Measurements from ENCODE around the gene XCR1.
A peak's percentile ranks its signal among the peaks of the same experiment; 100 is the strongest.

The XCR1 gene

DNA sequence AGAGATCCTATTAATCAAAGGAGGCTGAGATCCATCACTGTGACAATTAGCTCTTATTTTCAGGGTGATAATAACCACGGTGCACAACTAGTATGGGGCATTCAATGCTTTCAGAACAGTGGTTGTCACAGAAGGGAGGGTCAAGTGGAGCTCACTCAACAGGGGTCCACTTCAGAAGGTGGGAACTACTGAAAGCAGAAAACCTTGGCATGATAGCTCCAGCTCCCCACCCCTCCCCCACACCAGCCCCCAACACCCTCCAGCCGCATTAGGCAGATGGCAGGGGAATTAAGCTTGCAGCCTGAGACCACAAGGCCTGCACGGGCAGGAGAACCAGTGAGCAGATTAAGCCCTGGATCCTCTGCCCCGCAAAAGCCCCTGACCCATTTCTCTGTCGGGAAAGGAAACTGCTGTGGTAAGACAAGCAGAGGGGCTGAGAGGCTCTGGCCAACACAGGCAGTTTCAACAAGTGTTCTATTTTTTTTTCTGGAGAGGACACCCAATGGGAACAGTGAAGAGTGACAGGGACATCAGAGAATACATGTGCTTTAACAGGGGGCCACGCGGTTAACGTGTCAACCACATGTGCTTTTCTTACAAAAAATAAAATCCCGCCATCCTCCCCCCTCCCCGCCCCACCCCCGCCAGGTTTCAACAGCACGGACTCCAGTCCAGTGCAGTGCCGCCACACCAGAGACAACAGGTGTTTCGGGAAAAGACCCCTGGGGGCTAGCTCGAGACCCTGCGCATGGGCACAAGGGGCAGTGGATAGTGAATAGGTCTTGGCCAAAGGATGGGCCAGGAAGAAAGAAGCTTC is 32.7 kb downstream of the XCR1 start:
- Histone ChIP-seq H3K27me3 (ENCODE audit: control insufficient read depth in 3 of 3, insufficient read depth in 3 of 3, low read depth in 1 of 3, low read length in 3 of 3) (peaks cover 0 to 26% (median 0%) of the 10 kb centered on the region in 3 experiments), H3K4me3 (ENCODE audit: low read length in 2 of 2) (peak overlapping the region; percentile 79 to 97), H3K23ac (ENCODE audit: low read depth, low read length, poor library complexity) (no peak overlapping the region), H2BK15ac (ENCODE audit: low read length) (no peak overlapping the region), H3K27ac (replicated peaks; ENCODE audit: low read length) (no peak overlapping the region), H3K14ac (ENCODE audit: low read length) (no peak overlapping the region), H4K91ac (ENCODE audit: low read depth, low read length, poor library complexity) (no peak overlapping the region), H3K18ac (ENCODE audit: low read length) (peak overlapping the region; percentile 24), H3K9ac (ENCODE audit: low read depth, low read length, poor library complexity) (no peak overlapping the region), H3K9me3 (replicated peaks in 1 of 2; ENCODE audit: control insufficient read depth in 2 of 2, insufficient read depth in 1 of 2, low read depth in 1 of 2, low read length in 2 of 2) (no peaks in the 10 kb centered on the region), H3K4me1 (ENCODE audit: control insufficient read depth in 2 of 2, insufficient read depth in 1 of 2, low read depth in 1 of 2, low read length in 2 of 2) (peaks cover 4 to 5% of the 10 kb centered on the region in 2 donors), H2AK5ac (ENCODE audit: low read depth, low read length) (no peak overlapping the region), H2AFZ (ENCODE audit: low read length) (peak overlapping the region; percentile 92), H2BK120ac (ENCODE audit: low read depth, low read length) (no peak overlapping the region), H2BK12ac (ENCODE audit: low read length) (no peak overlapping the region), H2BK5ac (ENCODE audit: low read length) (no peak overlapping the region), H3K36me3 (replicated peaks in 1 of 2; ENCODE audit: control insufficient read depth in 2 of 2, insufficient read depth in 2 of 2, low read length in 2 of 2) (peaks cover 0 to 2% of the 10 kb centered on the region in 2 donors), H4K8ac (ENCODE audit: low read depth, low read length) (no peak overlapping the region), H3K4ac (ENCODE audit: low read length) (no peak overlapping the region), H3K4me2 (ENCODE audit: insufficient read depth, low read length, poor library complexity, severe bottlenecking) (peak overlapping the region; percentile 92), H3K79me1 (ENCODE audit: low read depth, low read length) (peaks cover 3% of the 10 kb centered on the region)
- WGBS, 2 donors (ENCODE audit: extremely low coverage in 2 of 2, insufficient read length in 2 of 2, insufficient replicate concordance in 1 of 2) = no CpG with 5 or more reads among the region's 16 CpGs
- DNase-seq (ENCODE audit: low spot score) = no peak

DNA sequence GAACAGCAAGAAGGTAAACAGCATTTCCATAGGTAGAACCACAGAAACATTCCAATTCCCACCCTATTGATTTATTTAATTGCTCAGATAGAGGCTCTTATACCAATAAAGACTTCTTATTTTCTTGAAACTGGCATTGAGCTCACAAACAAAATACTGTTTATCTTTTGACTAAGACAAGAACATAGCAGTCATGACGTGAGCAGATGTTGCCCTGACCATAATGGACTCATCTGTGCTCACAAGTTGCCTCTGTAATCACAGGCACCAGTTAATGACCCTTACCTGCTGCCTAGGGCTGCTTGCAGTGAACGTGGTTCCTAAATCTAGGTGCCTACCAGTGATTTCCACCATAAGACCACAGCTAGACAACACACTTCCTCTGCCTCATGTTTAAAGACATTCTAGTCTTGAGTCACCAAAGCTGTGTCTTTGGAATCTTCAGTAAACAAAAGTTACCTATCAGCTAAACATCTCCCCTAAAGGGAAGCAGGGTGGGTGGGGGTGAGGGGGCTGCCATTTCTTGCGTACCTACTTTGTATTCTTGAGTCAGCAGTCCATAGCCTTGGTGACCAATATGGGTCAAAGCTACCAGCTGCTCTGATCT is 33.8 kb downstream of the XCR1 start:
- no peak overlapping the region for H4K91ac ChIP-seq (ENCODE audit: low read depth, low read length, poor library complexity)
- no peak overlapping the region for H3K4me3 ChIP-seq (ENCODE audit: low read length in 2 of 2)
- no peak overlapping the region for H2BK12ac ChIP-seq (ENCODE audit: low read length)
- no peaks in the 10 kb centered on the region for H3K9me3 ChIP-seq (replicated peaks in 1 of 2; ENCODE audit: control insufficient read depth in 2 of 2, insufficient read depth in 1 of 2, low read depth in 1 of 2, low read length in 2 of 2)
- no peak overlapping the region for H3K27ac ChIP-seq (replicated peaks; ENCODE audit: low read length)
- H3K79me1 ChIP-seq (ENCODE audit: low read depth, low read length) = peaks cover 3% of the 10 kb centered on the region
- H3K14ac ChIP-seq (ENCODE audit: low read length) = no peak overlapping the region
- H2BK5ac ChIP-seq (ENCODE audit: low read length) = no peak overlapping the region
- no peak overlapping the region for H2AK5ac ChIP-seq (ENCODE audit: low read depth, low read length)
- H4K8ac ChIP-seq (ENCODE audit: low read depth, low read length) = no peak overlapping the region
- H3K9ac ChIP-seq (ENCODE audit: low read depth, low read length, poor library complexity) = no peak overlapping the region
- H3K27me3 ChIP-seq (ENCODE audit: control insufficient read depth in 3 of 3, insufficient read depth in 3 of 3, low read depth in 1 of 3, low read length in 3 of 3) = peaks cover 0 to 17% (median 0%) of the 10 kb centered on the region in 3 experiments
- no peak overlapping the region for H3K18ac ChIP-seq (ENCODE audit: low read length)
- no peak overlapping the region for H2AFZ ChIP-seq (ENCODE audit: low read length)
- no peak for DNase-seq (ENCODE audit: low spot score)
- H2BK120ac ChIP-seq (ENCODE audit: low read depth, low read length) = no peak overlapping the region
- H3K36me3 ChIP-seq (replicated peaks in 1 of 2; ENCODE audit: control insufficient read depth in 2 of 2, insufficient read depth in 2 of 2, low read length in 2 of 2) = peaks cover 0 to 2% of the 10 kb centered on the region in 2 donors
- H3K23ac ChIP-seq (ENCODE audit: low read depth, low read length, poor library complexity) = no peak overlapping the region
- H2BK15ac ChIP-seq (ENCODE audit: low read length) = no peak overlapping the region
- peaks cover 5 to 7% of the 10 kb centered on the region in 2 donors for H3K4me1 ChIP-seq (ENCODE audit: control insufficient read depth in 2 of 2, insufficient read depth in 1 of 2, low read depth in 1 of 2, low read length in 2 of 2)
- no peak overlapping the region for H3K4me2 ChIP-seq (ENCODE audit: insufficient read depth, low read length, poor library complexity, severe bottlenecking)
- H3K4ac ChIP-seq (ENCODE audit: low read length) = no peak overlapping the region
- WGBS, 2 donors (ENCODE audit: extremely low coverage in 2 of 2, insufficient read length in 2 of 2, insufficient replicate concordance in 1 of 2) = no CpG with 5 or more reads among the region's 3 CpGs

DNA sequence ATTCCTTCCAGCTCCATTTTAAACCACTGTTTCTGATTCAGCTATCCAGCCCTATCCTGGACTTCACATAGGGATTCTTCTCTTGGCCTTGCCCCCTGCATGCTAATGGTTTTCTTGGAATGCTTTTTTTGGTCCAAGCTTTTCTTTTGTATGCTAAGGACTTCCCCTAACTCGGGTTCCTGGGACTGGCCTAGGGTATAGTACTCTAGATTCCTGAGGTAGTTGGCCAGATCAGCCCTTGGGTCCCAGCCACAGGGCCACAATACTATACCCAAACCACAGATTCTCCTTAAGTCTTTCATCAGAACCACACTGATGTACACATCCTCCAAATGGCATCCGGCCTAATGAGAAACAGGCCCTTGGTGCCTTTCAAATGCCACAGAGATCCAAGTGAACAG is 34.5 kb downstream of the XCR1 start:
- WGBS, 2 donors (ENCODE audit: extremely low coverage in 2 of 2, insufficient read length in 2 of 2, insufficient replicate concordance in 1 of 2) = no CpG with 5 or more reads among the region's 2 CpGs

DNA sequence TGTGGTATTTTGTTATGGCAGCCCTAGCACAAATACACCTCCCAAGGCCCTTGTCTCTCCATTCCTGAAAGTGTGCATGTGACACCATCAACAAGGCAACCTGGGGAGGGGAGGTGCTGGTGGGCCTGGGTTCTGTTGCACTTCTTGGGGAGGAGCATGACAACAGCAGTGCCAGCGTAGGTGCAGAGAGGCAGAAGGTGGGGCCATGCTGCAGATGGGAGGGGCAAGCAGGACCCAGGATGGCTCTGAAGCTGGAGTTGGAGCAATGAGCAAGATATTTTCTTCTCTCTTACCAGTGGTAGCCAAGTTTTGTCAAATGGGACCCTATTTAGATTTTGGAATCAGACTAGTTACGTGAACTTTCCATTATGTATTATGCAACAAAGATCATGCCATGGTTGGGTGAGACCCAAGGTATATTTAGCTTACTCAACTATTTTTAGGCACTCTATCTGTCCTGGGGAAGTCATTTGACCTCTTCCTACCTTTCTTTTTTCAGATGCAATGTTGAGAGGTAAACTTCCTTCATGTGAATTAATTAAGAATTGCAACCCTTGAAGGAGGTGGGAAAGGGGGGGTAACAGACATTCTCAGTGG is 35.1 kb downstream of the XCR1 start:
- Histone ChIP-seq H2BK5ac (ENCODE audit: low read length) (no peak overlapping the region), H3K36me3 (replicated peaks in 1 of 2; ENCODE audit: control insufficient read depth in 2 of 2, insufficient read depth in 2 of 2, low read length in 2 of 2) (peaks cover 0 to 2% of the 10 kb centered on the region in 2 donors), H2AK5ac (ENCODE audit: low read depth, low read length) (no peak overlapping the region), H2AFZ (ENCODE audit: low read length) (no peak overlapping the region), H3K18ac (ENCODE audit: low read length) (no peak overlapping the region), H3K4me2 (ENCODE audit: insufficient read depth, low read length, poor library complexity, severe bottlenecking) (no peak overlapping the region), H3K4me3 (ENCODE audit: low read length in 2 of 2) (no peak overlapping the region), H2BK120ac (ENCODE audit: low read depth, low read length) (no peak overlapping the region), H3K4me1 (ENCODE audit: control insufficient read depth in 2 of 2, insufficient read depth in 1 of 2, low read depth in 1 of 2, low read length in 2 of 2) (peaks cover 7 to 11% of the 10 kb centered on the region in 2 donors), H2BK15ac (ENCODE audit: low read length) (no peak overlapping the region), H2BK12ac (ENCODE audit: low read length) (no peak overlapping the region), H4K8ac (ENCODE audit: low read depth, low read length) (no peak overlapping the region), H3K79me1 (ENCODE audit: low read depth, low read length) (peaks cover 3% of the 10 kb centered on the region), H3K27ac (replicated peaks; ENCODE audit: low read length) (no peak overlapping the region), H3K23ac (ENCODE audit: low read depth, low read length, poor library complexity) (no peak overlapping the region), H3K14ac (ENCODE audit: low read length) (peak overlapping the region; percentile 57), H3K9ac (ENCODE audit: low read depth, low read length, poor library complexity) (peak overlapping the region; percentile 22), H3K27me3 (ENCODE audit: control insufficient read depth in 3 of 3, insufficient read depth in 3 of 3, low read depth in 1 of 3, low read length in 3 of 3) (peaks cover 0 to 10% (median 0%) of the 10 kb centered on the region in 3 experiments), H3K4ac (ENCODE audit: low read length) (no peak overlapping the region), H4K91ac (ENCODE audit: low read depth, low read length, poor library complexity) (no peak overlapping the region), H3K9me3 (replicated peaks in 1 of 2; ENCODE audit: control insufficient read depth in 2 of 2, insufficient read depth in 1 of 2, low read depth in 1 of 2, low read length in 2 of 2) (no peaks in the 10 kb centered on the region)
- no peak for DNase-seq (ENCODE audit: low spot score)
- no CpG with 5 or more reads among the region's 2 CpGs for whole genome bisulfite sequencing, 2 donors (ENCODE audit: extremely low coverage in 2 of 2, insufficient read length in 2 of 2, insufficient replicate concordance in 1 of 2)

More for the DNA sequence above, 34.5 kb downstream of the XCR1 start:
- Histone ChIP-seq H3K27ac (replicated peaks; ENCODE audit: low read length) (no peak overlapping the region), H2BK12ac (ENCODE audit: low read length) (no peak overlapping the region), H4K91ac (ENCODE audit: low read depth, low read length, poor library complexity) (no peak overlapping the region), H3K4me3 (ENCODE audit: low read length in 2 of 2) (no peak overlapping the region), H3K36me3 (replicated peaks in 1 of 2; ENCODE audit: control insufficient read depth in 2 of 2, insufficient read depth in 2 of 2, low read length in 2 of 2) (peaks cover 0 to 2% of the 10 kb centered on the region in 2 donors), H3K9me3 (replicated peaks in 1 of 2; ENCODE audit: control insufficient read depth in 2 of 2, insufficient read depth in 1 of 2, low read depth in 1 of 2, low read length in 2 of 2) (no peaks in the 10 kb centered on the region), H3K9ac (ENCODE audit: low read depth, low read length, poor library complexity) (no peak overlapping the region), H2AK5ac (ENCODE audit: low read depth, low read length) (no peak overlapping the region), H4K8ac (ENCODE audit: low read depth, low read length) (no peak overlapping the region), H3K27me3 (ENCODE audit: control insufficient read depth in 3 of 3, insufficient read depth in 3 of 3, low read depth in 1 of 3, low read length in 3 of 3) (peaks cover 0 to 12% (median 0%) of the 10 kb centered on the region in 3 experiments), H3K4me1 (ENCODE audit: control insufficient read depth in 2 of 2, insufficient read depth in 1 of 2, low read depth in 1 of 2, low read length in 2 of 2) (peaks cover 7 to 9% of the 10 kb centered on the region in 2 donors), H3K79me1 (ENCODE audit: low read depth, low read length) (peaks cover 3% of the 10 kb centered on the region), H3K14ac (ENCODE audit: low read length) (no peak overlapping the region), H2BK120ac (ENCODE audit: low read depth, low read length) (no peak overlapping the region), H2AFZ (ENCODE audit: low read length) (no peak overlapping the region), H3K18ac (ENCODE audit: low read length) (no peak overlapping the region), H3K23ac (ENCODE audit: low read depth, low read length, poor library complexity) (no peak overlapping the region), H2BK15ac (ENCODE audit: low read length) (no peak overlapping the region), H3K4ac (ENCODE audit: low read length) (no peak overlapping the region), H2BK5ac (ENCODE audit: low read length) (no peak overlapping the region), H3K4me2 (ENCODE audit: insufficient read depth, low read length, poor library complexity, severe bottlenecking) (no peak overlapping the region)
- no peak for DNase-seq (ENCODE audit: low spot score)

Data from neuronal stem cell (in vitro differentiated cells).